Caco-2 (cell line): ENCODE measurements around the gene ZNF710. TPM values are rescaled to one million over a fixed set of nuclear protein-coding genes. Genes with fewer than 3 reads are reported as not detected.

ENCODE experiments used
- BruUV-seq: library from RNA; stranded (reverse); fragments of 400-500 nt; replicated peaks from 2 replicates; lab custom pipeline; 2021; lab: Mats Ljungman, UMichigan
- CTCF ChIA-PET: fragments of 300-600 bp; sonication (Branson Sonifier 250); formaldehyde crosslinking; loops from one replicate; lab custom pipeline; 2022; ENCODE audit warnings: antibody characterized with exemption; lab: Charles Lee
- POLR2A ChIA-PET: fragments of 300-600 bp; sonication (Branson Sonifier 250); formaldehyde crosslinking; loops from one replicate; lab custom pipeline; 2022; ENCODE audit warnings: antibody characterized with exemption; lab: Charles Lee
- DNase-seq, 2 experiments: peaks; one replicate each; pipeline versions ENCODE4 v3.0.0 to v3.0.0-alpha.2; 2020 to 2022
- H3K27me3 ChIP-seq: replicated peaks from 2 replicates; pipeline ENCODE4 v1.6.0; 2011; ENCODE audit warnings: low read length; ENCODE audit not compliant: control insufficient read depth, insufficient read depth
- H3K36me3 ChIP-seq: 2 replicates; pipeline ENCODE4 v1.5.1; 2011; ENCODE audit warnings: low read length; ENCODE audit not compliant: control insufficient read depth, insufficient read depth
- H3K4me1 ChIP-seq: fragments of 250-450 bp; sonication (Bioruptor Pico); 2 replicates; pipeline ENCODE4 v1.5.1; 2020; ENCODE audit warnings: mild to moderate bottlenecking
- H3K4me3 ChIP-seq: 2 replicates; pipeline ENCODE4 v1.5.1; 2011; ENCODE audit warnings: low read depth, mild to moderate bottlenecking, control low read depth, low read length
- H3K9me3 ChIP-seq: fragments of 250-450 bp; sonication (Bioruptor Pico); 2 replicates; pipeline ENCODE4 v1.5.1; 2020; ENCODE audit warnings: mild to moderate bottlenecking, moderate library complexity
- H3K27ac Mint-ChIP-seq: one replicate; pipeline ENCODE4 v1.8.0; 2022; ENCODE audit warnings: mixed read lengths; ENCODE audit not compliant: unreplicated experiment
- H3K27me3 Mint-ChIP-seq: one replicate; pipeline ENCODE4 v1.8.0; 2022; ENCODE audit warnings: mixed read lengths; ENCODE audit not compliant: insufficient read depth, unreplicated experiment
- H3K36me3 Mint-ChIP-seq: one replicate; pipeline ENCODE4 v1.8.0; 2022; ENCODE audit warnings: mild to moderate bottlenecking, mixed read lengths; ENCODE audit not compliant: insufficient read depth, unreplicated experiment
- H3K4me1 Mint-ChIP-seq: one replicate; pipeline ENCODE4 v1.8.0; 2022; ENCODE audit warnings: low read depth, mixed read lengths; ENCODE audit not compliant: unreplicated experiment
- H3K4me3 Mint-ChIP-seq: one replicate; pipeline ENCODE4 v1.8.0; 2022; ENCODE audit warnings: mild to moderate bottlenecking, moderate library complexity, mixed read lengths; ENCODE audit not compliant: unreplicated experiment
- H3K9me3 Mint-ChIP-seq: one replicate; pipeline ENCODE4 v1.8.0; 2022; ENCODE audit warnings: mixed read lengths; ENCODE audit not compliant: unreplicated experiment
- intact Hi-C: fragments of 100-400 bp; cut with micrococcal nuclease; formaldehyde crosslinking; loops from one replicate; pipeline ENCODE4 v1.10.0; 2022; ENCODE audit not compliant: unreplicated experiment
- total RNA-seq: library from RNA; stranded (reverse); gene quantifications from 2 replicates; pipeline ENCODE4 v1.2.3, GENCODE V29; 2022
- TF ChIP-seq, protein P1 (sequence below), 2 experiments: fragments of 200-600 bp in 1 of 2; IDR thresholded peaks; 1 replicate in 1 of 2; 2 replicates in 1 of 2; pipeline versions ENCODE4 v1.5.1 to v1.8.0; 2011 to 2022; ENCODE audit warnings: antibody characterized with exemption in 1 of 2, control low read depth in 1 of 2, inconsistent platforms in 1 of 2, low read depth in 1 of 2, low read length in 1 of 2, mild to moderate bottlenecking in 1 of 2, moderate library complexity in 1 of 2; ENCODE audit not compliant: insufficient read depth in 1 of 2, severe bottlenecking in 1 of 2, unreplicated experiment in 1 of 2

Gene ZNF710
- total RNA-seq, 1 experiment from 2014 or later: 21.4 TPM

DNA sequence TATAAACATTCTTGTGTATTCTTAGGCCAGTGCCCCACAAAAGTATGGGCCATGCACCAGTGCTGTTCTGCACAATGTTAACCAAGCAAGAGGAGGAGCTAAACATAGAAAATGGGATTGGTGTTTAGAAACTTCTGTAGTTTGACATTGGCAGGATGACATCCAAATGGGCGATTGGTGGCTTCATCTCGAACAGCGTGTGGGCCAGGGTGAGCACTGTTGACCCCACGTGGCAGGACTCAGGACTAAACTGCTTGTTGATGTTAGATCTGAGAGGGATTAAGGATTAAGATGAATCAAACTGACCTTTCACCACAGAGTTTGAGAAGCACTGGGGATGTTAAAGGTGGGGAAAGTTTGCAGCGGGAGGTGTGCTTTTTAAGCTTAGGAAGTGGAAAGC lies 31.9 kb downstream of the ZNF710 start:
- H3K4me1 ChIP-seq: peaks cover 42% of the 10 kb centered on the region
- no peaks in the 10 kb centered on the region for H3K36me3 ChIP-seq
- Mint-ChIP-seq H3K4me1 (peaks cover 24% of the 10 kb centered on the region), H3K27ac (no peak overlapping the region), H3K27me3 (no peaks in the 10 kb centered on the region), H3K4me3 (no peak overlapping the region), H3K9me3 (no peaks in the 10 kb centered on the region), H3K36me3 (no peaks in the 10 kb centered on the region)
- H3K4me3 ChIP-seq: no peak overlapping the region
- ChIA-PET POLR2A (no interaction called here), CTCF (no interaction called here)
- no TSS peak for BruUV-seq
- H3K27me3 ChIP-seq: no peaks in the 10 kb centered on the region
- intact Hi-C loops: no loop called here
- no peaks in the 10 kb centered on the region for H3K9me3 ChIP-seq
- TF ChIP-seq, protein P1, sequence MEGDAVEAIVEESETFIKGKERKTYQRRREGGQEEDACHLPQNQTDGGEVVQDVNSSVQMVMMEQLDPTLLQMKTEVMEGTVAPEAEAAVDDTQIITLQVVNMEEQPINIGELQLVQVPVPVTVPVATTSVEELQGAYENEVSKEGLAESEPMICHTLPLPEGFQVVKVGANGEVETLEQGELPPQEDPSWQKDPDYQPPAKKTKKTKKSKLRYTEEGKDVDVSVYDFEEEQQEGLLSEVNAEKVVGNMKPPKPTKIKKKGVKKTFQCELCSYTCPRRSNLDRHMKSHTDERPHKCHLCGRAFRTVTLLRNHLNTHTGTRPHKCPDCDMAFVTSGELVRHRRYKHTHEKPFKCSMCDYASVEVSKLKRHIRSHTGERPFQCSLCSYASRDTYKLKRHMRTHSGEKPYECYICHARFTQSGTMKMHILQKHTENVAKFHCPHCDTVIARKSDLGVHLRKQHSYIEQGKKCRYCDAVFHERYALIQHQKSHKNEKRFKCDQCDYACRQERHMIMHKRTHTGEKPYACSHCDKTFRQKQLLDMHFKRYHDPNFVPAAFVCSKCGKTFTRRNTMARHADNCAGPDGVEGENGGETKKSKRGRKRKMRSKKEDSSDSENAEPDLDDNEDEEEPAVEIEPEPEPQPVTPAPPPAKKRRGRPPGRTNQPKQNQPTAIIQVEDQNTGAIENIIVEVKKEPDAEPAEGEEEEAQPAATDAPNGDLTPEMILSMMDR (IDR thresholded peaks at IDR 0.05; ENCODE audit: insufficient read depth in 1 of 2, low read depth in 1 of 2, low read length in 1 of 2, severe bottlenecking in 1 of 2, unreplicated experiment in 1 of 2): no peak
- no peak for DNase-seq

DNA sequence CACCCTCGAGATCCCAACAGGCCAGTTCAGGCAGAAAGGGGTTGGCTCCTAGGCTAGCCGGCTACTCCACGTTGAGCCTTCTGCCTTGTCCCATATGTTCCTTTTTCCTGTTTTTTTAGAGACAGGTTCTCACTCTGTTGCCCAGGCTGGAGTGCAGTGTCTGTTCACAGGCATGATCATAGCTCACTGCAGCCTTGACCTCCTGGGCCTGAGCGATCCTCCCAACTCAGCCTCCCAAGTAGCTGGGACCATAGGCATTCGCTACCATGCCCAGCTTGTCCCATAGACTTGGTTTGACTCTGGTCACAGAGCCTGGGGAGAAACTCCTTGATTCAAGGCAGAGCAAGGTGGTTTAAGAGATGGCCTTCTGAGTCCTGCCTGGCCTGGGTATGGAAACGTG lies 32.3 kb downstream of the ZNF710 start:
- no peak overlapping the region for H3K4me3 Mint-ChIP-seq
- CTCF ChIA-PET: no interaction called here
- no TSS peak for BruUV-seq
- Histone ChIP-seq H3K27me3 (no peaks in the 10 kb centered on the region), H3K36me3 (no peaks in the 10 kb centered on the region), H3K9me3 (no peaks in the 10 kb centered on the region), H3K4me3 (no peak overlapping the region), H3K4me1 (peaks cover 38% of the 10 kb centered on the region)
- peaks cover 26% of the 10 kb centered on the region for H3K4me1 Mint-ChIP-seq
- intact Hi-C loops: no loop called here
- H3K27ac Mint-ChIP-seq: no peak overlapping the region
- POLR2A ChIA-PET: no interaction called here
- TF ChIP-seq, protein P1 (IDR thresholded peaks at IDR 0.05; ENCODE audit: insufficient read depth in 1 of 2, low read depth in 1 of 2, low read length in 1 of 2, severe bottlenecking in 1 of 2, unreplicated experiment in 1 of 2): no peak
- no peaks in the 10 kb centered on the region for H3K36me3 Mint-ChIP-seq
- H3K27me3 Mint-ChIP-seq: no peaks in the 10 kb centered on the region
- no peak for DNase-seq
- no peaks in the 10 kb centered on the region for H3K9me3 Mint-ChIP-seq

DNA sequence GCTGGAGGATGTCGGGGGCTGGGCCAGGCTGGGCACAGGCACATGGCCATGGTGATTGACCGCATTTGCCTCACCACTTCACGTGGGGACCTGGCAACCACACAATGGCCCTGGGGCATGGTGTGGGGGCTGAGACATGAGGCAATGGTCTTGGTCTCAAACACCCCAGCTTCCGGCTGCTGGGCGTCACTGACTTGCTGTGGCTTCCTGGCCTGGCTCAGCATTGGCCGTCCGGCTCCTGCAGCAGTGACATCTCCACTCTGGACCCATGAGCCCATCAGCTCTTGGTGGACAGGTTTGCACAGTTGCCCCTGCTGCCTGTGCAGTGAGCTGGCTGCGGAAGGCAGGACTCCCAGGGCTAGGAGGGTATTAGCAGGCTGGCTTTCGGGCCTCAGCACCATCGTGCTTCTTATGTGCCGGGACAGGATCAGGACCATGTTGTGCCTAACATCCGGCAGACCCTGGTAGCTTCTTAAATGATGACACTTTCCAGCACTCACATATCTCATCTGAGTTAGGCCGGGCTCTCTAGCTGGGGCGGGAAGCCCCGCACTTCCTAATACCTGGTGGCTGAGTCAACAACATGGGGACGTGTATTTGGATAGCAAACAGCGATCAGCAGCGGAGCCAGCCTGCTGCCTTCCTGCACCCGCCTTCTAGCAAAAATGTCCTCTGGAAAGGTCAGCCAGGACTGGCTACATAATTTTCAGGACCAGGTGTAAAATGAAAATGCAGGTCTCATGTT lies 34.1 kb downstream of the ZNF710 start:
- Histone ChIP-seq H3K27me3 (no peaks in the 10 kb centered on the region), H3K9me3 (no peaks in the 10 kb centered on the region), H3K4me1 (peaks cover 24% of the 10 kb centered on the region), H3K4me3 (no peak overlapping the region), H3K36me3 (no peaks in the 10 kb centered on the region)
- Mint-ChIP-seq H3K27me3 (no peaks in the 10 kb centered on the region), H3K36me3 (no peaks in the 10 kb centered on the region), H3K27ac (no peak overlapping the region), H3K9me3 (no peaks in the 10 kb centered on the region), H3K4me3 (no peak overlapping the region), H3K4me1 (peaks cover 20% of the 10 kb centered on the region)
- ChIA-PET CTCF (no interaction called here), POLR2A (interaction anchor here (1.1 kb wide), 1 partner anchor 141 kb away, joined by 3 read pairs; no protein-coding TSS in a partner anchor)
- BruUV-seq: no TSS peak
- TF ChIP-seq, protein P1 (IDR thresholded peaks at IDR 0.05; ENCODE audit: insufficient read depth in 1 of 2, low read depth in 1 of 2, low read length in 1 of 2, severe bottlenecking in 1 of 2, unreplicated experiment in 1 of 2): no peak
- peak; percentile 44 to 55 for DNase-seq
- intact Hi-C loops: loop anchor here (5.0 kb wide), 1 partner anchor 38 kb away; no protein-coding TSS in a partner anchor
